Naive thymus-derived CD4-positive, alpha-beta T cell (primary cell): ENCODE measurements around the gene TMEM267. TPM values are rescaled to one million over a fixed set of nuclear protein-coding genes. Genes with fewer than 3 reads are reported as not detected.

Experiments
- ATAC-seq: fragments of 150-1000 bp; cut with Tn5 transposase; 2 replicates; pipeline ENCODE4 v1.10.0; 2021; ENCODE audit warnings: mild to moderate bottlenecking, moderate library complexity
- CTCF ChIA-PET: fragments of 350-600 bp; sonication (Branson Sonifier 250); formaldehyde crosslinking; loops from one replicate; lab custom pipeline; 2021; ENCODE audit warnings: antibody characterized with exemption; lab: Charles Lee
- POLR2A ChIA-PET: fragments of 350-600 bp; sonication (Branson Sonifier 250); formaldehyde crosslinking; loops from one replicate; lab custom pipeline; 2021; ENCODE audit warnings: antibody characterized with exemption, inconsistent platforms; lab: Charles Lee
- DNase-seq, 9 donors: peaks; one replicate each; pipeline versions ENCODE4 v3.0.0 to v3.0.0-alpha.2; 2020 to 2022; ENCODE audit warnings: mixed read lengths in 1 of 9
- H3K27ac ChIP-seq: one replicate; pipeline ENCODE4 v1.7.0; 2013; ENCODE audit warnings: mild to moderate bottlenecking, low read depth, low read length, moderate library complexity
- H3K27me3 ChIP-seq, 2 donors: one replicate each; pipeline ENCODE4 v1.7.0; 2013; ENCODE audit warnings: low read length in 2 of 2, mild to moderate bottlenecking in 2 of 2, moderate library complexity in 2 of 2; ENCODE audit not compliant: control insufficient read depth in 2 of 2, insufficient read depth in 2 of 2
- H3K36me3 ChIP-seq, 3 experiments: 1 replicate in 2 of 3; 2 replicates in 1 of 3; pipeline ENCODE4 v1.7.0; 2013; ENCODE audit warnings: low read length in 3 of 3, mild to moderate bottlenecking in 3 of 3, moderate library complexity in 1 of 3; ENCODE audit not compliant: insufficient read depth in 3 of 3, control insufficient read depth in 2 of 3
- H3K4me1 ChIP-seq, 2 donors: one replicate each; pipeline ENCODE4 v1.7.0; 2013; ENCODE audit warnings: low read length in 2 of 2, mild to moderate bottlenecking in 2 of 2, moderate library complexity in 1 of 2; ENCODE audit not compliant: control insufficient read depth in 2 of 2, insufficient read depth in 2 of 2
- H3K4me3 ChIP-seq: 2 replicates; pipeline ENCODE4 v1.7.0; 2013; ENCODE audit warnings: mild to moderate bottlenecking, low read length
- H3K9me3 ChIP-seq, 3 experiments: 1 replicate in 2 of 3; 2 replicates in 1 of 3; pipeline ENCODE4 v1.7.0; 2013; ENCODE audit warnings: low read length in 3 of 3; ENCODE audit not compliant: control insufficient read depth in 2 of 3
- H3K27ac Mint-ChIP-seq, 9 donors: one replicate each; pipeline ENCODE4 v1.8.0; 2020 to 2022; ENCODE audit warnings: mixed read lengths in 9 of 9, mild to moderate bottlenecking in 8 of 9, moderate library complexity in 5 of 9, inconsistent platforms in 2 of 9
- H3K27me3 Mint-ChIP-seq, 5 donors: one replicate each; pipeline ENCODE4 v1.8.0; 2021 to 2022; ENCODE audit warnings: mixed read lengths in 5 of 5, mild to moderate bottlenecking in 1 of 5
- H3K36me3 Mint-ChIP-seq, 5 donors: one replicate each; pipeline ENCODE4 v1.8.0; 2020 to 2022; ENCODE audit warnings: mixed read lengths in 5 of 5, mild to moderate bottlenecking in 3 of 5, inconsistent platforms in 1 of 5
- H3K4me1 Mint-ChIP-seq, 7 donors: one replicate each; pipeline ENCODE4 v1.8.0; 2020 to 2022; ENCODE audit warnings: mixed read lengths in 7 of 7, mild to moderate bottlenecking in 3 of 7, inconsistent platforms in 1 of 7
- H3K4me3 Mint-ChIP-seq, 10 donors: one replicate each; pipeline ENCODE4 v1.8.0; 2020 to 2022; ENCODE audit warnings: mild to moderate bottlenecking in 10 of 10, mixed read lengths in 10 of 10, moderate library complexity in 6 of 10, inconsistent platforms in 2 of 10
- H3K9me3 Mint-ChIP-seq, 11 donors: one replicate each; pipeline ENCODE4 v1.8.0; 2020 to 2022; ENCODE audit warnings: mixed read lengths in 11 of 11, mild to moderate bottlenecking in 4 of 11, inconsistent platforms in 1 of 11, moderate library complexity in 1 of 11
- intact Hi-C, 2 donors: fragments of 100-400 bp; cut with micrococcal nuclease; formaldehyde crosslinking; loops; one replicate each; pipeline ENCODE4 v1.15.1; 2023
- polyA plus RNA-seq, 2 donors: library from polyadenylated mRNA; unstranded; fragments of 300-500 nt; fragmentation: Illumina TruSeq; gene quantifications; one replicate each; pipeline ENCODE4 v1.2.3, GENCODE V29; 2021
- total RNA-seq, 6 experiments: library from RNA in 5 of 6; stranded (reverse) in 5 of 6; gene quantifications; 1 replicate in 5 of 6; 2 replicates in 1 of 6; pipeline ENCODE4 v1.2.3 and lab custom pipeline; 2021 to 2026

Gene TMEM267
- total and polyA plus RNA-seq, 7 experiments from 2014 or later, result 8.5 to 21.8 (median 16.2) TPM

DNA sequence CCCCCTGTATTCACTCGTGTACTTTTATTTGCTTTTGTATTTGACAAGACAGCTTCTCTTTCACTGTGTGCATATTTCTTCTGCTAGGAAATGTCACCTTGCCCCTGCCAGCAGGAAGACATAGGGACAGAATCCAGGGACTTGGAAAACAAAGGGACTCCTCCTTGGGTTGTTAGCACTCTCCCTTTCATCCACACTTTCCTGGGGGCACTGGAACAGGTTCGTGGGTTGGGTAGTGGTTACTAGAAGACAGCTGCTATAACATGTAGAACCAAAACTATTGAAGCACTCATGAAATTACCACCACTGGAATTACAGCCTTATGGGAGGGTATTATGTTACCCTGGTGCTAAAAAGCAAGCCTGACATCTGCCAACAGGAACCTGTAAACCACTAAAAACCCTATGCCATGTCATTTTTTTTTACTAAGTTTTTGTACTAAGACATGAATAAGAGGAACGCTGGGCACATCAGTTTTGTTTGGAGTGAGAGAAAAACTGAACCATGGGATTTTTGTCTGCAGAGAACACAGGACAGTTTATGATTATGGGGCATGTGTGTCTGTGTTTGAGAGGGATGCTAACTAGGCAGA, 66.8 kb downstream of the TMEM267 start:
- H3K36me3 Mint-ChIP-seq, result no peaks in the 10 kb centered on the region

DNA sequence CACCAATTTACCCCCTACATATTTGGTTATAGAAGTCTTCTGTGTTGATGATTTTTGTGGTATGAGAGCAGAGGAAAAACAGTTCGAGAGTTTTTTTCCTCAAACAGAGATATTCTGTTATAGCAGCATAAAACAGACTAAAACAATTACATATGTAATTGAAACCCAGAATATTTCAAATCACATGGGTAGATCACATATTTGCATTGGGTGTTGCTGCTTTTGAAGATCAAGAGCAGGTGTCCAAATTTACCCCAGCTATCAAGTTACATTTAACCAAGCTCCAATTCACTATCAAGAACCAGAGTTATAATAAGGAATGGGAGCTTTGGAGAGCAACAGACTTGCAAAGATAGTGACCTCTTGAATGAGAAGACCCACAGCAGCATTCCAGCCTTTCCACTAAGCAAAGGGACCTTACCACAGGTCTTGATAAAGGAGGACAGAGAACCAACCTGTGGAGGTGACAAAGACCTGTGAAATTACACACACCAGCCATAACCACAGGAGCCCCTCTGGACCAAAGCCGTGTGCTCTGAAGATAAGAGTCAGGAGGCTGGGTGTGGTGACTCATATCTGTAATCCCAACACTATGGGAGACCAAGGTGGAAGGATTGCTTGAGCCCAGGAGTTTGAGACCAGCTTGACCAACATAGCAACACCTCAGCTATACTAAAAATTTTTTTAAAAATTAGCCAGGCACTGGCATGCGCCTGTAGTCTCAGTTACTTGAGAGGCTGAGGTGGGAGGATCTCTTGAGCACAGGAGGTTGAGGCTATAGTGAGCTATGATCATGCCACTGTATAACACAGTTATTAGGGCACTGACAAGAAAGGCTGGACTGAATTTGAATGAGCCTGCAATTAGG, 67.5 kb downstream of the TMEM267 start:
- no peak overlapping the region for H3K4me3 Mint-ChIP-seq
- ATAC-seq (no peak), DNase-seq (no peak)
- H3K9me3 ChIP-seq, result no peaks in the 10 kb centered on the region
- CTCF ChIA-PET, result interaction anchor here (1.0 kb wide), 1 partner anchor 68 kb away, joined by 3 read pairs; the partner anchor contains the start of gene TMEM267
- no peak overlapping the region for H3K27ac Mint-ChIP-seq
- POLR2A ChIA-PET, result no interaction called here
- H3K4me1 ChIP-seq, result no peaks in the 10 kb centered on the region
- H3K4me1 Mint-ChIP-seq, result no peaks in the 10 kb centered on the region
- H3K27me3 ChIP-seq, result no peaks in the 10 kb centered on the region
- H3K9me3 Mint-ChIP-seq, result peaks cover 0 to 2% (median 0%) of the 10 kb centered on the region in 11 donors
- H3K36me3 ChIP-seq, result no peaks in the 10 kb centered on the region
- no peak overlapping the region for H3K4me3 ChIP-seq
- H3K27me3 Mint-ChIP-seq, result peaks cover 0 to 3% (median 0%) of the 10 kb centered on the region in 5 donors
- intact Hi-C loops, result no loop called here
- H3K27ac ChIP-seq, result no peak overlapping the region
- H3K36me3 Mint-ChIP-seq, result no peaks in the 10 kb centered on the region

More for the DNA sequence above, 66.8 kb downstream of the TMEM267 start:
- H3K4me3 Mint-ChIP-seq, result no peak overlapping the region
- no peak overlapping the region for H3K27ac Mint-ChIP-seq
- Histone ChIP-seq H3K4me3 (no peak overlapping the region), H3K27ac (no peak overlapping the region), H3K27me3 (no peaks in the 10 kb centered on the region), H3K4me1 (no peaks in the 10 kb centered on the region), H3K9me3 (no peaks in the 10 kb centered on the region), H3K36me3 (no peaks in the 10 kb centered on the region)
- H3K27me3 Mint-ChIP-seq, result peaks cover 0 to 4% (median 0%) of the 10 kb centered on the region in 5 donors
- ATAC-seq (no peak), DNase-seq (no peak)
- ChIA-PET POLR2A (no interaction called here), CTCF (interaction anchor here (1.0 kb wide), 1 partner anchor 67 kb away, joined by 3 read pairs; the partner anchor contains the start of gene TMEM267)
- peaks cover 0 to 2% (median 0%) of the 10 kb centered on the region in 11 donors for H3K9me3 Mint-ChIP-seq
- intact Hi-C loops, result no loop called here
- no peaks in the 10 kb centered on the region for H3K4me1 Mint-ChIP-seq

DNA sequence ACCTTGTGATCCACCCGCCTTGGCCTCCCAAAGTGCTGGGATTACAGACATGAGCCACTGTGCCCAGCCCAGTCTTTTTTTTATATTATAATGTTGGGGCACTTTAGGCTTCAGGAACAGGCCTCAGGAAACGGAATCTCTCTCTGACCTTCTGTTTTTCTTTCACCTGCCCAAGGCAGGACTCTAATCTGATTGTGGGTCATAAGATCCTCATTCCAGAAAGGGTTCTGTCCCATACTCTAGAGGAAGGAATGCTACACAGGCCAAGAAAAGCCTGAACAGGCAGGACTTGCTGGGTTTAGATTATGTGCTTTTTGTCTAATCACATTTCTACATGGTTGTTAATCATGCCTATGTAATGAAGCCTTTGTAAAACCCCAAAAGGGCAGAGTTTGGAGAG, 69.7 kb downstream of the TMEM267 start:
- Mint-ChIP-seq H3K27me3 (peaks cover 0 to 3% (median 0%) of the 10 kb centered on the region in 5 donors), H3K36me3 (no peaks in the 10 kb centered on the region), H3K27ac (no peak overlapping the region), H3K4me1 (no peaks in the 10 kb centered on the region), H3K9me3 (peaks cover 0 to 4% (median 0%) of the 10 kb centered on the region in 11 donors), H3K4me3 (no peak overlapping the region)
- no peaks in the 10 kb centered on the region for H3K9me3 ChIP-seq
- no peak for ATAC-seq
- ChIA-PET POLR2A (no interaction called here), CTCF (no interaction called here)
- H3K36me3 ChIP-seq, result no peaks in the 10 kb centered on the region
- intact Hi-C loops, result no loop called here
- DNase-seq, result no peak
- H3K27me3 ChIP-seq, result no peaks in the 10 kb centered on the region
- no peak overlapping the region for H3K27ac ChIP-seq
- no peak overlapping the region for H3K4me3 ChIP-seq
- no peaks in the 10 kb centered on the region for H3K4me1 ChIP-seq

DNA sequence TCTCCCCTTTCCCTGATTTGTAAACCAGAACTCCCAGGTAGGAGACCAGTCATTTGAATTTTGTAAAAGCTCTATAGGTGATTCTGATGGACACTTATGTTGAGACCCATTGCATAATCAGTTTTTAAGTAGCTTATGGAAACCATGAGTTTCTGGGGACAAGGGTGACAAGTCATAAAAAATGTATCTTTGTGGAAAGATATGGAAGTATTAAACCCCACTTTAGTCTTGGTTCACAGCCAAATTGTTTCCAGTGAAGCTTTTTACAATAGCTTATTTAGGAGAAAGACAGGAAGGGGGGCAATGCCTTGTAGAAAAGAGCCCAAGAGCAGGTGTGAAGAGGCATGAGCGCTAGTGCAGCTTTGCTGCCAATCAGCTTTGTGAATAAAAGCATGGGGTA, 71.0 kb downstream of the TMEM267 start:
- Histone ChIP-seq H3K27me3 (no peaks in the 10 kb centered on the region), H3K4me1 (no peaks in the 10 kb centered on the region), H3K36me3 (no peaks in the 10 kb centered on the region), H3K4me3 (no peak overlapping the region), H3K27ac (no peak overlapping the region), H3K9me3 (no peaks in the 10 kb centered on the region)
- no peak overlapping the region for H3K27ac Mint-ChIP-seq
- POLR2A ChIA-PET, result no interaction called here
- no peak for DNase-seq
- H3K36me3 Mint-ChIP-seq, result no peaks in the 10 kb centered on the region
- CTCF ChIA-PET, result no interaction called here
- intact Hi-C loops, result no loop called here
- no peak overlapping the region for H3K4me3 Mint-ChIP-seq
- H3K27me3 Mint-ChIP-seq, result peaks cover 0 to 3% (median 0%) of the 10 kb centered on the region in 5 donors
- H3K9me3 Mint-ChIP-seq, result peaks cover 0 to 14% (median 2%) of the 10 kb centered on the region in 11 donors
- no peak for ATAC-seq
- H3K4me1 Mint-ChIP-seq, result no peaks in the 10 kb centered on the region

DNA sequence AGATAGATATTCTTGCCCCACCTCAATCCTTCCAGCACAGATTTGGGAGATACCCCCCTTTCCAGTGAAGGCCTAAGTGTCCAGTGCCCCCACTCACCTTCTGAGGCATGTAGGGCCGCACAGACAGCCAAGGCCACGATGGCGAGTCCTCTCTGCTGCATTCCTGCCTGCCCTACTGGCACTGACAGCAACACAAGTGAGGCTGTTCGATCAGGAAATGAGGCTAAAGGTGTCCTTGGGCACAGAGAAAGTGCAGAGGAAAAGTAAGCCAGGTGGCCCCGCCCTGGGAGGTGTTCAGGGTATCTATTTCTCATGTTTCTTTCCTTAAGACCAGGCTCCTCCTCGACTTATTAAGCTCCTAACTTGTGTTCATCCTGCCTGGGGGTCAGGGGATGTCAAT, 71.5 kb downstream of the TMEM267 start, which contains the start of gene CCL28:
Gene CCL28 (minus strand): TSS at position 236 of the 400 bp plus-strand sequence. CDS start 75 bp downstream, at position 161.
- H3K4me3 Mint-ChIP-seq, result no peak within 1 kb of the TSS
- H3K27me3 Mint-ChIP-seq, result peaks cover 0 to 3% (median 0%) of the 10 kb centered on the region in 5 donors
- peaks cover 0 to 2% (median 0%) of the 10 kb centered on the region in 5 donors for H3K36me3 Mint-ChIP-seq
- H3K36me3 ChIP-seq, result no peaks in the 10 kb centered on the region
- H3K27ac ChIP-seq, result no peak within 1 kb of the TSS
- H3K9me3 Mint-ChIP-seq, result peaks cover 0 to 18% (median 2%) of the 10 kb centered on the region in 11 donors
- no peaks in the 10 kb centered on the region for H3K4me1 Mint-ChIP-seq
- no peaks in the 10 kb centered on the region for H3K27me3 ChIP-seq
- ATAC-seq, result no peak
- H3K9me3 ChIP-seq, result no peaks in the 10 kb centered on the region
- H3K4me3 ChIP-seq, result no peak within 1 kb of the TSS
- H3K27ac Mint-ChIP-seq, result no peak within 1 kb of the TSS
- ChIA-PET POLR2A (no interaction called here), CTCF (no interaction called here)
- intact Hi-C loops, result no loop called here
- DNase-seq, result no peak
- no peaks in the 10 kb centered on the region for H3K4me1 ChIP-seq

DNA sequence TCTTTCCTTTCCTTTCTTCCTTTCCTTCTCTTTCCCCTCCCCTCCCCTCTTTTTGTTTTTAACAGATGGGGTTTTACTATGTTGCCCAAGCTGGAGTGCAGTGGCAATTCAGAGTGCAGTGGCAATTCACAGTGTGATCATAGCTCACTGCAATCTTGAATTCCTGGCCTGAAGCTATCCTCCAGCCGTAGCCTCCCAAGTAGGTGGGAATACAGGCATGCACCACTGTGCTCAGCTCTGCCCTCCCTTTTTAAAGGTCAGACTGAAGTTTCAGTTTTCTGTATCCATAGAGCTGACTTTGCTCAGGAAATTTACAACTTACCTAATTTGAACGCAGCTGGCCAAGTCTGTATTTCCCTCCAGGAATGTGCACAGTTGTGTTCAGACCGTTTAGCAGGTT, 72.2 kb downstream of the TMEM267 start:
- H3K4me1 ChIP-seq, result no peaks in the 10 kb centered on the region
- ChIA-PET CTCF (no interaction called here), POLR2A (no interaction called here)
- ATAC-seq (no peak), DNase-seq (no peak)
- H3K9me3 ChIP-seq, result no peaks in the 10 kb centered on the region
- Mint-ChIP-seq H3K4me1 (no peaks in the 10 kb centered on the region), H3K9me3 (peaks cover 0 to 25% (median 7%) of the 10 kb centered on the region in 11 donors), H3K27me3 (peaks cover 0 to 3% (median 0%) of the 10 kb centered on the region in 5 donors), H3K4me3 (no peak overlapping the region), H3K36me3 (peaks cover 0 to 6% (median 0%) of the 10 kb centered on the region in 5 donors), H3K27ac (no peak overlapping the region)
- no peak overlapping the region for H3K4me3 ChIP-seq
- no peak overlapping the region for H3K27ac ChIP-seq
- H3K27me3 ChIP-seq, result no peaks in the 10 kb centered on the region
- intact Hi-C loops, result no loop called here
- H3K36me3 ChIP-seq, result no peaks in the 10 kb centered on the region
